GM23338 (cell line): ENCODE measurements around the gene CMSS1.

Source experiments
- CREB1 ChIP-seq: fragments of 250-450 bp; sonication (Bioruptor Pico); IDR thresholded peaks from 2 replicates; pipeline ENCODE4 v1.5.0; 2020; ENCODE audit warnings: low read depth, mild to moderate bottlenecking, moderate library complexity
- ETS1 ChIP-seq: IDR thresholded peaks from 2 replicates; pipeline ENCODE4 v1.6.1; 2016; ENCODE audit warnings: antibody characterized with exemption
- EZH2 ChIP-seq: fragments of 200-600 bp; sonication (generic); IDR thresholded peaks from one replicate; pipeline ENCODE4 v1.8.0; 2017; ENCODE audit warnings: antibody characterized with exemption, mild to moderate bottlenecking, low read depth; ENCODE audit not compliant: unreplicated experiment
- EZH2phosphoT487 ChIP-seq: fragments of 200-600 bp; sonication (generic); IDR thresholded peaks from one replicate; pipeline ENCODE4 v1.8.1; 2018; ENCODE audit warnings: antibody characterized with exemption; ENCODE audit not compliant: unreplicated experiment
- JUNB ChIP-seq: IDR thresholded peaks from one replicate; pipeline ENCODE4 v1.6.1; 2016; ENCODE audit warnings: antibody characterized with exemption; ENCODE audit not compliant: unreplicated experiment
- NANOG ChIP-seq: IDR thresholded peaks from 2 replicates; pipeline ENCODE4 v1.6.1; 2016; ENCODE audit warnings: antibody characterized with exemption, borderline replicate concordance
- POLR2AphosphoS5 ChIP-seq: IDR thresholded peaks from 2 replicates; pipeline ENCODE4 v1.6.1; 2016; ENCODE audit warnings: antibody characterized with exemption, low read depth
- REST ChIP-seq: IDR thresholded peaks from one replicate; pipeline ENCODE4 v1.6.1; 2018; ENCODE audit warnings: antibody characterized with exemption; ENCODE audit not compliant: unreplicated experiment
- STAT1 ChIP-seq: IDR thresholded peaks from one replicate; pipeline ENCODE4 v1.6.1; 2016; ENCODE audit warnings: antibody characterized with exemption; ENCODE audit not compliant: unreplicated experiment
- ZNF114 ChIP-seq: fragments of 250-450 bp; sonication (Bioruptor Pico); IDR thresholded peaks from 2 replicates; pipeline ENCODE4 v1.5.0; 2020; ENCODE audit warnings: mild to moderate bottlenecking, moderate library complexity
- TF ChIP-seq, protein P1 (sequence below), 2 experiments: fragments of 200-600 bp in 1 of 2; sonication (generic) in 1 of 2; conservative IDR thresholded peaks; 2 replicates each; pipeline versions ENCODE4 v1.5.1 to v1.6.1; 2016 to 2017; ENCODE audit warnings: antibody characterized with exemption in 2 of 2, low read depth in 2 of 2, mild to moderate bottlenecking in 2 of 2, moderate library complexity in 1 of 2

DNA sequence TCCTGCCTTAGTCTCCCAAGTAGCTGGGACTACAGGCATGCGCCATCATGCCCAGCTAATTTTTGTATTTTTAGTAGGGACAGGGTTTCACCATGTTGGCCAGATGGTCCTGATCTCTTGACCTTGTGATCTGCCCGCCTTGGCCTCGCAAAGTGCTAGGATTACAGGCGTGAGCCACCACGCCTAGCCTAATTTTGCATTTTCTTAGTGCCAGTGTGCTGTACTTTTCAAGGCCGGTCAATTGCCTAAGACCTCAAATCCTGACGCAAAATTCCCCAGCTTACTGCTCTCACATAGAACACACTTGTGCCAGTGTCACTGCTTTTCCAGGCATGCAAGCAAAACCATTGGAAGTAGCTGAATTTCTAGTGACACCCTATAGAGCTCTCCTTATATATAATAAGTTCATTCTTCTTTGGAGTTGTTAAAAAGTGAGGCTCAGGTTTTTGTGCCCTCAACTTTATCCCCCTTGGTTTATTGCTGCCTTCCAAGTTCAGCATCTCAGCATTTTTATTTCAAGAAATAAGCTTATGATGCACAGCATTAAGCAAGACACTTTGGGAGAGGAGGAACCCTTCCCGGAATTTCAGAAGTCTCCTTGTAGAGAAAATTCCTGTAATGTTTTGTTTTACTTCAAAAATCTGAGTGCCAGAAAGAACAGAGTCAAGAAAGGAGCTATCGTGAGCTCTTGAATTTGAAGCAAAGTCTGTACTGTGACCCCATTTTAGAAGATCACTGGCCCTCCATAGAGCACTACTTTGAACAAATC lies 203.4 kb downstream of the CMSS1 start:
- TF ChIP-seq POLR2AphosphoS5 (no peak), ZNF114 (no peak), CREB1 (CRISPR knock-in tag) (no peak), EZH2 (no peak), STAT1 (no peak), JUNB (no peak), ETS1 (no peak), EZH2phosphoT487 (no peak), NANOG (no peak), REST (no peak)
- TF ChIP-seq, protein P1, sequence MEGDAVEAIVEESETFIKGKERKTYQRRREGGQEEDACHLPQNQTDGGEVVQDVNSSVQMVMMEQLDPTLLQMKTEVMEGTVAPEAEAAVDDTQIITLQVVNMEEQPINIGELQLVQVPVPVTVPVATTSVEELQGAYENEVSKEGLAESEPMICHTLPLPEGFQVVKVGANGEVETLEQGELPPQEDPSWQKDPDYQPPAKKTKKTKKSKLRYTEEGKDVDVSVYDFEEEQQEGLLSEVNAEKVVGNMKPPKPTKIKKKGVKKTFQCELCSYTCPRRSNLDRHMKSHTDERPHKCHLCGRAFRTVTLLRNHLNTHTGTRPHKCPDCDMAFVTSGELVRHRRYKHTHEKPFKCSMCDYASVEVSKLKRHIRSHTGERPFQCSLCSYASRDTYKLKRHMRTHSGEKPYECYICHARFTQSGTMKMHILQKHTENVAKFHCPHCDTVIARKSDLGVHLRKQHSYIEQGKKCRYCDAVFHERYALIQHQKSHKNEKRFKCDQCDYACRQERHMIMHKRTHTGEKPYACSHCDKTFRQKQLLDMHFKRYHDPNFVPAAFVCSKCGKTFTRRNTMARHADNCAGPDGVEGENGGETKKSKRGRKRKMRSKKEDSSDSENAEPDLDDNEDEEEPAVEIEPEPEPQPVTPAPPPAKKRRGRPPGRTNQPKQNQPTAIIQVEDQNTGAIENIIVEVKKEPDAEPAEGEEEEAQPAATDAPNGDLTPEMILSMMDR (conservative IDR thresholded peaks at IDR 0.05; ENCODE audit: low read depth in 2 of 2): no peak
